GM21619 (cell line): ENCODE measurements around the gene PLGRKT.
"Not testable (repeated sequence)": the region's sequence is repeated elsewhere in the genome, so short reads cannot be mapped to it uniquely, and the experiment has no call there.

ENCODE experiments used
- ATAC-seq: cut with Tn5 transposase; IDR thresholded peaks from one replicate; pipeline ENCODE4 v1.9.1; 2021; ENCODE audit not compliant: unreplicated experiment

PLGRKT gene

DNA sequence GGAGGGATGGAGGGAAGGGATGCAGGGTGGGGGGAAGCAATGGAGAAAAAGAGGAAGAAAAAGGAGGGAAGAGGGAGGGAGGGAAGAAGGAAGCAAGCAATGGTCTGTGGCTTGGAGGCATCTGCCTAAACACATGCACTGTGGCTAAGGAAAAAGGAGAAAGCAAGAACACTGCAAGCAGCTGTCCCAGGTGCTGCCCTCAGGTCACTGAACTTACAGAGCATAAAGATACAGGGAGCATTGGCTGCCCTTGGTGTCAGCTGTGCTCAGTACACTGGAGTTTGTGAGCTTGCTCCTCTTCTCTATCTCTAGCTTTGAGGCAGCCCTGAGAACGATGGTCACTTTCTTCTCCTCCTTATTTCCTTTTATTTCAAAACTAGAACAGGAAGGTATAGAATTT is 116.1 kb downstream of the PLGRKT start:
- not testable (repeated sequence) for ATAC-seq

DNA sequence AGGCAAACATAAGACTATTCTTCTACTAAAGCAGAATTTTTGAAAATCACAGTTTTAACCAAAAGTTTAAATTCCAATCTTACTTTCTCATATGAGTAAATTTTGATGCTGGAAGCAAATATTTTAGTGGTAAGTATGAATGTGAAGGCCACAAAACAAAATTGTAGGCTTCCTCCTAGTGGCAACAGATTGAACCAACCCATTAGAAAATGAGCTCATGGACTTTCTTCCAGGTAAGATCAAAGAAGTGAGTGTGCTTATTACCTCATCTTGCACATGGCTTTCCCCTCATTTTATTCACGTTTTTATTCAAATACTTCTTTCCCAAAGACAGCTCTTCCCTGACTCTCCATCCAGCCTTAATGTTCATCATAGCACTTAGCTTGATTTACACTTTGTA is 116.7 kb downstream of the PLGRKT start:
- ATAC-seq = no peak

DNA sequence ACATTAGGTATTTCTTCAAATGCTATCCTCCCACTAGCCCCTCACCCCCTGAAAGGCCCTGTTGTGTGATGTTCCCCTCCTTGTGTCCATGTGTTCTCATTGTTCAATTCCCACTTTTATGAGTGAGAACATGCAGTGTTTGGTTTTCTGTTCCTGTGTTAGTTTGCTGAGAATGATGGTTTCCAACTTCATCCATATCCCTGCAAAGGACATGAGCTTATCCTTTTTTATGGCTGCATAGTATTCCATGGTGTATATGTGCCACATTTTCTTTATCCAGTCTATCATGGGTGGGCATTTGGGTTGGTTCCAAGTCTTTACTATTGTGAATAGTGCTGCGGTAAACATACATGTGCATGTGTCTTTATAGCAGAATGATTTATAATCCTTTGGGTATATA is 121.3 kb downstream of the PLGRKT start:
- not testable (repeated sequence) for ATAC-seq

DNA sequence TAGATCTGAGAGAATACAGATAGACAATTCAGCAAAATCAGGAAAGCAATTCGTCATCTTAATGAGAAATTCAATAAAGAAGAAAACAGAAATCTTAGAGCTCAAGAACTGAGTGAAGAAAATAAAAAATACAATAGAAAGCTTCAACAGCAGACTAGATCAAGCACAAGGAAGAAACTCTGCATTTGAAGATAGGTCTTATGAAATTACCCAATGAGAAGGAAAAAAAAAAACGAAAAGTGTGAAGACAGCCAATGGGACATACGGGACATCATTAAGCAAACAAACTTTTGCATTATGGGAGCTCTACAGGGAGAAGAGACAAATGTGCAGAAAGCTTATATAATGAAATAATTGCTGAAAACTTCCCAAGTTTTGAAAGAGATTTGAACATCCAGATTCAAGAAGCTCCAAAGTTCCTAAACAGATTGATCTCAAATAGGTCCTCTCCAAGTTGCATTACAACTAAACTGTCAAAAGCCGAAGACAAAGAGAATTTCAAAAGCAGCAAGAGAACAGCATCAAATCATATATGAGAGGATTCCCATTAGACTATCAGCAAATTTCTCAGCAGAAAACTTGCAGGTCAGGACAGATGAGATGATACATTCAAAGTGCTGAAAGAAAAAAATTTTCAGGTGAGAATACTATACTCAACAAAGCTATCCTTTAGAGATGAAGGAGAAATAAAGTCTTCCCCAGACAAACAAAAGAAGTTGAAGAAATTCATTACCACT is 122.4 kb downstream of the PLGRKT start:
- no peak for ATAC-seq

DNA sequence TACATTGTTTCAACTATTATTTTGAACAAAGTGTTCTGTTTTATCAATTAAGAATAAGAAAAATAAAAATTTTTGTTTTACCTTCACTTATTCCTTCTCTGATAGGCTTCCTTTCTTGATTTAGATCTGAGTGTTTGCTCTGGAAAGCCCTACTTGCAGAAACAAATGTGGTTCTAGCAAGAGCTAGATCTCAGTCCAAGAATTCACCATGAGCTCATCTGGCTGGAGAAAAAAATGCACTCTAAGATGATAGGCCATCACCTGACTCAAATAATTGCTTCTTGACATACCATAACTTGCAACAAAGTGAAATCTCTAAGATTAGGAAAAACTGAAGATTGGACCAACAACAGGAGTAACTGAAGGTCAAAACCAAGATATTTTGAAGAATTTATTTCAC is 126.9 kb downstream of the PLGRKT start:
- ATAC-seq = no peak
